ENCODE results near the gene CTNND1. TPM values are rescaled to one million over a fixed set of nuclear protein-coding genes. Genes with fewer than 3 reads are reported as not detected.
A peak's percentile ranks its signal among the peaks of the same experiment; 100 is the strongest.
"Not testable (repeated sequence)": the region's sequence is repeated elsewhere in the genome, so short reads cannot be mapped to it uniquely, and the experiment has no call there.

The CTNND1 gene, protein sequence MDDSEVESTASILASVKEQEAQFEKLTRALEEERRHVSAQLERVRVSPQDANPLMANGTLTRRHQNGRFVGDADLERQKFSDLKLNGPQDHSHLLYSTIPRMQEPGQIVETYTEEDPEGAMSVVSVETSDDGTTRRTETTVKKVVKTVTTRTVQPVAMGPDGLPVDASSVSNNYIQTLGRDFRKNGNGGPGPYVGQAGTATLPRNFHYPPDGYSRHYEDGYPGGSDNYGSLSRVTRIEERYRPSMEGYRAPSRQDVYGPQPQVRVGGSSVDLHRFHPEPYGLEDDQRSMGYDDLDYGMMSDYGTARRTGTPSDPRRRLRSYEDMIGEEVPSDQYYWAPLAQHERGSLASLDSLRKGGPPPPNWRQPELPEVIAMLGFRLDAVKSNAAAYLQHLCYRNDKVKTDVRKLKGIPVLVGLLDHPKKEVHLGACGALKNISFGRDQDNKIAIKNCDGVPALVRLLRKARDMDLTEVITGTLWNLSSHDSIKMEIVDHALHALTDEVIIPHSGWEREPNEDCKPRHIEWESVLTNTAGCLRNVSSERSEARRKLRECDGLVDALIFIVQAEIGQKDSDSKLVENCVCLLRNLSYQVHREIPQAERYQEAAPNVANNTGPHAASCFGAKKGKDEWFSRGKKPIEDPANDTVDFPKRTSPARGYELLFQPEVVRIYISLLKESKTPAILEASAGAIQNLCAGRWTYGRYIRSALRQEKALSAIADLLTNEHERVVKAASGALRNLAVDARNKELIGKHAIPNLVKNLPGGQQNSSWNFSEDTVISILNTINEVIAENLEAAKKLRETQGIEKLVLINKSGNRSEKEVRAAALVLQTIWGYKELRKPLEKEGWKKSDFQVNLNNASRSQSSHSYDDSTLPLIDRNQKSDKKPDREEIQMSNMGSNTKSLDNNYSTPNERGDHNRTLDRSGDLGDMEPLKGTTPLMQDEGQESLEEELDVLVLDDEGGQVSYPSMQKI
- total RNA-seq: 69.5 TPM

DNA sequence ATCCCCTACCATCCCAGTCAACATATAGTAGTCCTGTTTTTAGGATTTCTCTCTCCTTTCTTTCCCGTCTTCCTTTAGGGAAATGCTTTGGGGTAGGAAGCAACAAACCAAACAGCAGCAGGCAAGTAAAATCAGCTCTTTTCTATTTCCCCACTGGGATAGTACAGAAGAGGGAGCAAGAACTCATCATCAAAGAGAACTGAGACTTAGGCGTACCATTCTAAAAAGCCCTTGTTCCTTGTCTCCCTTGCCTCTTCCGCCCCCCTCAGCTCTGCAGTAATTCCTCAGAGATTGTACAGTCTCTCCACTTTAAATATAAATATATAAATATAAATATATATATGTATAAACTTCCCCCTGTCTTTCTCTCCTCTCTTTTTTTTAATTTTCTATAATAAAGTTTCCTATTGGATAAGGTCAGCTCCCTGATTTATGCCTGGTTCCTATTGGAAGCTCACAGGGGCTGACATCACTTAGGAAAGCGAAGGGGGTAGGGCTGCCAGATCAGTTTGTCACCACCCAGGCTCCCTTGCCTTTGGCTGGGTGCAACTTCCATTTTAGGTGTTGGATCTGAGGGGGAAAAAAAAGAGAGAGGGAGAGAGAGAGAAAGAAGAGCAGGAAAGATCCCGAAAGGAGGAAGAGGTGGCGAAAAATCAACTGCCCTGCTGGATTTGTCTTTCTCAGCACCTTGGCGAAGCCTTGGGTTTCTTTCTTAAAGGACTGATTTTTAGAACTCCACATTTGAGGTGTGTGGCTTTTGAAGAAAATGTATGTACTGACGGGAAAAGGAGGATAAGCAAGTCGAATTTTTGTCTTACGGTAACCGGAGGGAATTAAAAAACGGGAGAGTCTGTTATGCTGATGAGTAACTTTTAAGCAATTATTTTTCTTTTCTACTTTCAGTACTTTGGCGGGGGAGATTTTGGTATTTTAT lies at the start of gene CTNND1:
CTNND1 (plus strand) TSS at position 502 of the 934 bp plus-strand sequence. CDS start 29,677 bp downstream, outside the sequence.
- peak; percentile 68 to 95 for DNase-seq (ENCODE audit: low spot score in 2 of 2)
- no peaks in the 10 kb centered on the region for H3K9me3 ChIP-seq
- H3K36me3 ChIP-seq: no peaks in the 10 kb centered on the region
- peak within 1 kb of the TSS; percentile 66 to 79 for H3K4me3 ChIP-seq
- H3K4me1 ChIP-seq: peaks cover 0 to 21% of the 10 kb centered on the region in 2 donors
- peak within 1 kb of the TSS; percentile 87 to 96 for H3K27ac ChIP-seq
- intact Hi-C loops (cut with DNase I): loop anchor here (1.0 to 5.0 kb wide), 7 partner anchors 17 to 816 kb away; partner anchors contain the start of genes LPXN, MED19, SELENOH and TMX2
- TF ChIP-seq, protein P1, sequence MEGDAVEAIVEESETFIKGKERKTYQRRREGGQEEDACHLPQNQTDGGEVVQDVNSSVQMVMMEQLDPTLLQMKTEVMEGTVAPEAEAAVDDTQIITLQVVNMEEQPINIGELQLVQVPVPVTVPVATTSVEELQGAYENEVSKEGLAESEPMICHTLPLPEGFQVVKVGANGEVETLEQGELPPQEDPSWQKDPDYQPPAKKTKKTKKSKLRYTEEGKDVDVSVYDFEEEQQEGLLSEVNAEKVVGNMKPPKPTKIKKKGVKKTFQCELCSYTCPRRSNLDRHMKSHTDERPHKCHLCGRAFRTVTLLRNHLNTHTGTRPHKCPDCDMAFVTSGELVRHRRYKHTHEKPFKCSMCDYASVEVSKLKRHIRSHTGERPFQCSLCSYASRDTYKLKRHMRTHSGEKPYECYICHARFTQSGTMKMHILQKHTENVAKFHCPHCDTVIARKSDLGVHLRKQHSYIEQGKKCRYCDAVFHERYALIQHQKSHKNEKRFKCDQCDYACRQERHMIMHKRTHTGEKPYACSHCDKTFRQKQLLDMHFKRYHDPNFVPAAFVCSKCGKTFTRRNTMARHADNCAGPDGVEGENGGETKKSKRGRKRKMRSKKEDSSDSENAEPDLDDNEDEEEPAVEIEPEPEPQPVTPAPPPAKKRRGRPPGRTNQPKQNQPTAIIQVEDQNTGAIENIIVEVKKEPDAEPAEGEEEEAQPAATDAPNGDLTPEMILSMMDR (IDR thresholded peaks at IDR 0.05): no peak
- H3K27me3 ChIP-seq: no peaks in the 10 kb centered on the region

DNA sequence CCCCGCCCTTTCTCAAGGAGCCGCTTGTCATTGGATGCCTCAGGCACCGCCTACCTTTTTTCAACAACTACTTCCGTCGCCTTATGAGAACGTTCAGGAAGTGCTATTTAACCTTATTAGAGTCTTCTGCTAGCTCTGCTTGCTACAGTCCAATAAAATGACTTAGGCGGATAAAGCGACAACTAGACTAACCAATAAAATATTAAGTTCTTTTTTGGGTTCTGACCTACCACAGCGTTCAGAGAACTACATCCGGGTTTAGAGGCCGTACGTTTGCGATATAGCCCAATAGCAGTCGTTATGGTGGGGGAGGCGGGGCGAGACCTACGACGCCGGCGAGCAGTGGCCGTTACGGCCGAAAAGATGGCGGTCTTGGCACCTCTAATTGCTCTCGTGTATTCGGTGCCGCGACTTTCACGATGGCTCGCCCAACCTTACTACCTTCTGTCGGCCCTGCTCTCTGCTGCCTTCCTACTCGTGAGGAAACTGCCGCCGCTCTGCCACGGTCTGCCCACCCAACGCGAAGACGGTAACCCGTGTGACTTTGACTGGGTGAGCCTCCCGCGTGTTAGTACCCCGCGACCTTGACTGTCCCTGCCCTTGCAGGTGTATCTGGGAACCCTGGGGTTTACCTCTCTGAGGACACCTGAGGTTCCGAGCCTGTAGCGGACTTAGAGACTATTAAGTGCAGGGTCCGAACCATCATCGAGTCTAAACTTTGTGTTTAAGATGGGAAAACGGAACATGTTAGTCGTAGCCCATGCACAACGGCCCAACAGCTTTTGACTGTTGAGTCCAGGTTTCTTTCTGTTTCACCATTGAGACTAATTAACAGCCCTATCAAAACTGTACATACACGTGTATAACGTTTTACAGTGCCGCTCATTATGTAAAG lies 49.1 kb upstream of the CTNND1 start, which contains the start of gene TMX2:
TMX2 (plus strand) TSS at position 338 of the 895 bp plus-strand sequence; CDS start at position 364, 26 bp downstream.
- Histone ChIP-seq H3K9me3 (no peaks in the 10 kb centered on the region), H3K27me3 (no peaks in the 10 kb centered on the region), H3K36me3 (no peaks in the 10 kb centered on the region), H3K4me3 (peak within 1 kb of the TSS; percentile 79 to 85), H3K27ac (peak within 1 kb of the TSS; percentile 82 to 89), H3K4me1 (peaks cover 16 to 29% of the 10 kb centered on the region in 2 donors)
- TF ChIP-seq, protein P1 (IDR thresholded peaks at IDR 0.05): no peak
- peak; percentile 80 to 97 for DNase-seq (ENCODE audit: low spot score in 2 of 2)
- intact Hi-C loops (cut with DNase I): loop anchor here (1.0 to 2.0 kb wide), 6 partner anchors 29 to 182 kb away; partner anchors contain the start of genes CLP1, CTNND1, SELENOH and TIMM10

DNA sequence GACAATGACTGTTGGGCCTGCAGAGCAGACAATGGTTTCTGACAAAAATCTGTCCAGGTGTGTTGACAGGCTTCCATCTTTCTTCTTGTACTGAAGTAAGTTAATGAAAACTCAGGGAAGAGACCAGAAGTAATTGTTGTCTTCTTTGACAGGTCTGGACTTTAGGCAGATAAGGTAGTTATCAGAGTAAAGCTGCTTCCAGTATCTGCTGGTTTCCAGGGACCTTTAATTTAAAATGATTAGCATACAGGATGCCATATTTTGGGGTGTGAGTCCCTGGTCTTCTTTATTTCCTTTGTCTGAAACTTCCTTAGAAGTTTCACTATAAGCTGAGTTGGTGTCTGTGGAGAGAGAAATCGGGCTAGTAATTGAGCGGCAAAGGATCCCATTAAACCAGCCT lies 47.8 kb upstream of the CTNND1 start:
- Histone ChIP-seq H3K9me3 (no peaks in the 10 kb centered on the region), H3K4me1 (peaks cover 16 to 29% of the 10 kb centered on the region in 2 donors), H3K4me3 (peak overlapping the region in 1 of 2 donors; percentile 85), H3K27ac (no peak overlapping the region), H3K36me3 (no peaks in the 10 kb centered on the region), H3K27me3 (no peaks in the 10 kb centered on the region)
- intact Hi-C loops (cut with DNase I): loop anchor here (2.0 kb wide), 2 partner anchors 57 to 87 kb away; partner anchors contain the start of gene CLP1
- DNase-seq (ENCODE audit: low spot score in 2 of 2): no peak
- TF ChIP-seq, protein P1 (IDR thresholded peaks at IDR 0.05): no peak

DNA sequence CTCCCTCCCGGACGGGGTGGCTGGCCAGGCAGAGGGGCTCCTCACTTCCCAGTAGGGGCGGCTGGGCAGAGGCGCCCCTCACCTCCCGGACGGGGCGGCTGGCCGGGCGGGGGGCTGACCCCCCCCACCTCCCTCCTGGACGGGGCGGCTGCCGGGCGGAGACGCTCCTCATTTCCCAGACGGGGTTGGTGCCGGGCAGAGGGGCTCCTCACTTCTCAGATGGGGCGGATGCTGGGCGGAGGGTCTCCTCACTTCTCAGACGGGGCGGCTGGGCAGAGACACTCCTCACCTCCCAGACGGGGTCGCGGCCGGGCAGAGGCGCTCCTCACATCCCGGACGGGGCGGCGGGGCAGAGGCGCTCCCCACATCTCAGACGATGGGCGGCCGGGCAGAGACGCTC lies 44.9 kb upstream of the CTNND1 start:
- H3K27me3 ChIP-seq; intact Hi-C loops (cut with DNase I); H3K4me3 ChIP-seq; H3K9me3 ChIP-seq; H3K36me3 ChIP-seq; DNase-seq (ENCODE audit: low spot score in 2 of 2); H3K27ac ChIP-seq: not testable (repeated sequence)
- H3K4me1 ChIP-seq: peaks cover 9 to 20% of the 10 kb centered on the region in 2 donors

DNA sequence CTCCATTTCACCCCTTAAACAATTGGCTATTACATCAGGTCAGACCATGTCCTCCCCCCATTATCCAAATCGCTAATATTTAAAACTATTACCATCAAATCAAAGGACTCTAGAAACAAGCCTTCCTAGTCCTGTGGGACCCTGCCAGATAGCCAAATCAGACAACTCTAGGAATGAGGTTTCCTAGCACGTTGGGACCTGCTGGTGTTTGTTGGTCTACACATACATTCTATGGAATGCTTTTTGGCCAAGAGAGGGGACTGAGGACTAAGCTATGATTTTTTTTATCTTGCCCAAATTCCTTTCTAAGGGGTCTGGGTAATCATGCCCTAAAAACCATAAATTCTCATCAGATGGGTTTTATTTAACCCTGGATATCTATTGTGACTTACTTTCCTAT lies 34.4 kb upstream of the CTNND1 start:
- Histone ChIP-seq H3K27me3 (no peaks in the 10 kb centered on the region), H3K4me1 (no peaks in the 10 kb centered on the region), H3K36me3 (peaks cover 0 to 8% of the 10 kb centered on the region in 2 donors), H3K27ac (no peak overlapping the region), H3K9me3 (no peaks in the 10 kb centered on the region), H3K4me3 (no peak overlapping the region)
- intact Hi-C loops (cut with DNase I): no loop called here
- TF ChIP-seq, protein P1 (IDR thresholded peaks at IDR 0.05): no peak
- no peak for DNase-seq (ENCODE audit: low spot score in 2 of 2)
